Activated CD8-positive, alpha-beta memory T cell treated with anti-CD3 and anti-CD28 coated beads for 24 hours (primary cell): ENCODE results near the gene APOBEC3G.
"Not testable (repeated sequence)": the region's sequence is repeated elsewhere in the genome, so short reads cannot be mapped to it uniquely, and the experiment has no call there.

Experiments used
- DNase-seq: peaks from one replicate; pipeline ENCODE4 v3.0.0-alpha.2; 2020

The APOBEC3G gene

GRCh38 chr22:39068033-39068785, 8.9 kb upstream of the APOBEC3G start:
- no peak for DNase-seq

DNA sequence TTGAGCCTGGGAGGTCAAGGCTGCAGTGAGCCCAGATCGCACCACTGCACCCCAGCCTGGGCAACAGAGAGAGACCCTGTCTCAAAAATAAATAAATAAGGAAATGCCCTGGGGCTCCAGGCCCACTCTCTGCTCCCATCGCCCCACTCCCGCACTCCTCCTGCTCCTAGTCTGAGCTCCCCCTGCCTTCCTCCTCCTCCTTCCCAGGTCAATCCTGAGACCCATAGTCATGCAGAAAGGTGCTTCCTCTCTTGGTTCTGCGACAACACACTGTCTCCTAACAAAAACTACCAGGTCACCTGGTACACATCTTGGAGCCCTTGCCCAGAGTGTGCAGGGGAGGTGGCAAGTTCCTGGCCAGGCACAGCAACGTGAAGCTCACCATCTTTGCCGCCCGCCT, 6.9 kb upstream of the APOBEC3G start:
- no peak for DNase-seq

- DNase-seq, result not testable (repeated sequence)
Measured at GRCh38 chr22:39072581-39072981, 4.5 kb upstream of the APOBEC3G start.

- DNase-seq, result no peak
Measured at GRCh38 chr22:39073981-39074380, 3.1 kb upstream of the APOBEC3G start.

DNA sequence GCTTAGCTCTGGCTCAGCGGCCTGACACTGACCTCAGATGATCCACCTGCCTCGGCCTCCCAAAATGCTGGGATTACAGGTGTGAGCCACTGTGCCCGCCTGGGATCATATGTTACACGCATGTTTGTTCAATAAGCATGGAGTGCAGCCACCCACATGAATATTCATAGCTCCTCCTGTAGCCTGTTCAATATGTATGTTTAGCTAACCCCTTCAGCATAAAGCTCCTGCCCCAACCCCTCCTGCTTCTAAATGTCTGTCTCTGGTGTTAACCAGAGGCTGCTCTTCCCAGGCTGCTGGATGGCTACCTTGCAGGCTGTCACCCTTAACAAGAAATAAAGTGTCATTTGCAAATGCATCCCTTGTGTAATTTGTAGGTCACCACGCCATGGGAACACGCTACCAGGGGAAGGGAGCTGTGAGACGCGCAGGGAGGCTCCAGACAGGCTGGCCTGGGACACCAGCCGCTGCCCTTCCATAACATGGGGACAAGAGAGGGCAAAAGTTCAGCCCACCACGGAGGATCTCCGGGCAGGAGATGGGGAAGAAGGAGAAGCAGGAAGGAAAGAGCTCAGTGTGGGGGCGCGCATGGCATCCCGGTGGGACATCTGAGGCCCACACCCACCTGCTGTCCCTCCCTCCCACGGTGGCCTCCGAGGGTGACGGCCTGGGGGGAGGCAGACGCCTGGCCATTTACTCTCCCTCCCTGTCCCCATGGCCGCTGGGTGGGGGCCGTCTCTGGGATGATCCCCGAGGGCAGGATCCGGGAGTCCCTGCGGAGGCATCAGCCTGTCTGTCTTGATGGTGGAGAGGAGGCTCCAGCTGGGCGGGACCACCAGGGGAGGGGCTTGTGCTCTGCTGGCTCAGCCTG, 685 bp upstream of the APOBEC3G start:
- DNase-seq, result not testable (repeated sequence)

- not testable (repeated sequence) for DNase-seq
Measured at GRCh38 chr22:39077912-39078311, 837 bp downstream of the APOBEC3G start.

DNA sequence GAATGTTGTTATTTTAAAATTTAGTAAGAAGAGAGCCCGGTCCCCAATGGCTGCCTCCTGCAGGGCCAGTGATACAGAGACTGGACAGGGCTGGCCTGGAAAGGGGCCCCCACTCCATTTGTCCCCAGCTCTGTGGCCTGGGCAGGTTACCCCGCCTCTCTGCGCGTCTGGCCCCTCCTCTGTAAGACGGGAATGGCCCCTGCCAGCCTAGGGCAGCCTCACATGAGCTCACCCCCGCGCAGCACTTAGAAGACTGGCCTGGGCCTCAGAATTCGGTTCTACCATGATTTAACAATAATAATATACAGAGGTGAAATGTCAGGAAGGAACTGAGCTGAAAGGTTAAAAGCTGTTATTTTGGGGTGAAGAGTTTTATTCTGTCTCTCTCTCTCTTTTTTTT, 1.3 kb downstream of the APOBEC3G start:
- DNase-seq, result no peak

GRCh38 chr22:39079054-39079637, 2.1 kb downstream of the APOBEC3G start:
- not testable (repeated sequence) for DNase-seq

DNA sequence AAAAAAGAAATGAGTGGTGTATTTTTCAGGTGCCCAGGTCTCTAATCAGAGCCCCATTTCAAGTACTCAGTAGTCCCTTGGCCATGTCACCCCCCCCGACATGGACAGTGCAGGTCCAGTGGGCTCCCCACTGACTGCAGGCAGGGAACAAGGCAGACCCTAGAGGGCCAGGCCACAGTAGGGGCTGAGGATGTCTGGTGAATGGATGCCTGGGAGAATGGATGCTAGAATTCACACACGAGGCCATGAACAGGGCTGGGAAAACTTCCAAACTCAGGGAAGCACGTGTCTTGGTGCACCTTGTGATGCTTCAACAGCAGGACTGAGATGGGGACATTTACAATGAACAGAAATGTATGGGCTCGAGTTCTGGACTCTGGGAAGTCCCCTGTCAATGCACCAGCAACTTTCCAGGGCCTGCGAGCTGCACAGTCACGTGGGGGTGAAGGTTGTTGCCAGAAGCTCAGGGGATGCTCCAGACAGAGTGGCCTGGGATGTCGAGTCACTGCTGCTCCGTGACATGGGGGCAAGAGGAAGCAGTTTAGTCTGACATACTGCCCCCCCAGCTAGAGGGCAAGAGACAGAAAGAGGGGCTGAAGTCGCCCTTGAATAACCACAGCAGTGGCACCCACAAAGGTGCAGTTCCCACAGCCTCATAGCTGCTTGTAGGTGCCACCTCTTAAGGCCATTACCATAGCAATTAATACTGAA, 3.1 kb downstream of the APOBEC3G start:
- DNase-seq, result no peak

- DNase-seq, result no peak
Measured at GRCh38 chr22:39081016-39081415, 3.9 kb downstream of the APOBEC3G start.

DNA sequence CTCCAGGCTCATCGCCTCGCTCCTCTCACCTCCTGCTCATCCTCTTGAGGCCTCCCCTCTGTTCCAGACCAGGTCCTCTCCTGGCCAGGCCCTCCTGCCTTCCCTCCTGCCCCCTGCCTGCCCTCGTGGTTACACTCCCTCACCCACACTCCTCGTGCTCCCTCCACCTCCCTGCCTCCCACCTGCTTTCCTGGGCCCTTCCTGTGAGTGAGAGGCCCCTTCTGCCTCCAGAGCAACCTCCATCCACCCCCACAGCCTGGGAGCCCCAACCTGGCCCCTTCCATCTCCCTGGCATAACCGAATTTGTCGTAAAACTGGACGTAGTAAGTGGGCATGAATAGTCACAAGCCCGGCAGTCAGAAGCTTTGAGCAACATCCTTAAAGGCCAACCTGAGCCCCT, 4.5 kb downstream of the APOBEC3G start:
- no peak for DNase-seq

DNA sequence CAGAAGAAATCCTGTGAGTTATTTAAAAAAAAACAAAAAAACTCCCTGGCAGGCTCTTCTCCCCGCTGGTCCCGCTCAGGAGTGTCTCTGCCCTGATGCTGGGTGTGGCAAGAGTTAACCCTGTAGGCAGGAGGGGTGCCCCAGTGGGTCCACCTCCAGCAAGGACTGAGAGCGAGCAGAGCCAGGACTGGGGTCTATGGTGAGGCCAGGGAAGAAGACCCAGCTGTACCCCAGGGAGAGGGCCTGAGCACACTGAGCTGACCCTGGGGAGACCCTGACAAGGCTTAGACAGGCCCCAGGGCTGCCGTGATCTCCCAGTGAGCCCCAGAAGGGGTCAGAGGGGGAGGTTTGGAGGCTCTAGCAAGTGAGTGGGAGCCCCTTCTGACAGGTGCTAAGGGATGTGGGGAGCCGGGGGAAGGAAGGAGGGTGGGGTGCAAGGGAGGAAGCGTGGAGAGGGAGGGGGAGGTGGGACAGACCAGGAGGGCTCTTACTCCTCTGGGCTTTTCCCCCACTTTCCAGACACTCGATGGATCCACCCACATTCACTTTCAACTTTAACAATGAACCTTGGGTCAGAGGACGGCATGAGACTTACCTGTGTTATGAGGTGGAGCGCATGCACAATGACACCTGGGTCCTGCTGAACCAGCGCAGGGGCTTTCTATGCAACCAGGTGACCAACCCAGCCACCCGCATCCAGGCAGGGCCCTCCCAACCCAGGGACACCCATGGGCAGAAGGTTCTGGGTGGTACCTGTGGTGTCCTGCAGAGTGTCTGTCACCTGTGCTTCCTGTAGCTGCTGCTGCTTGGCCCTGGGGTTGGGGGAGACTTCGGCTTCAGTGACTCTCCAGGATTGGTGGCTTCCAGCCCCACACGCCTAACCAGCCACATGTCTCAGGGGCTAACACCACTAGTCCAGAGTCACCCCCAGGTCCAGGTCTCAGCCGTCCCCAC, 6.4 kb downstream of the APOBEC3G start:
- DNase-seq, result no peak

DNA sequence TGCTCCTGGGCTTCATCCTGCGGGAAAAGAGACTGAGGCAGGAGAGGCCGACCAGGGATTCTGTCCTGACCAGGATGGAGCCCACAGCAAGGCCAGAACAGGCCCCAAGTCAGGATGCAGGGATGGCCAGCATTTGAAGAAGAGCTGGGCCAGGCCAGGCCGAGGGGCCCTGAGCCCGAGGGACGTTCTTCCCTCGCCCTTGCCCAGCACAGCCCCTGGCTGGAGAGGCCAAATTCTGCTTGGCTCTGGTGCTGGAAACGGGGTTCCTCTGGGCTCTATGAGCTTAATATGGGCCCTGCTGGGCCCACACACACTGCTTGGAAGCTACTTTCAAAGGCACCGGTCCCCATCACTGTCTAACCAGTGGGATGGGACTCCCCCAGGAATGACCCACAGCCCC, 7.6 kb downstream of the APOBEC3G start:
- no peak for DNase-seq

DNA sequence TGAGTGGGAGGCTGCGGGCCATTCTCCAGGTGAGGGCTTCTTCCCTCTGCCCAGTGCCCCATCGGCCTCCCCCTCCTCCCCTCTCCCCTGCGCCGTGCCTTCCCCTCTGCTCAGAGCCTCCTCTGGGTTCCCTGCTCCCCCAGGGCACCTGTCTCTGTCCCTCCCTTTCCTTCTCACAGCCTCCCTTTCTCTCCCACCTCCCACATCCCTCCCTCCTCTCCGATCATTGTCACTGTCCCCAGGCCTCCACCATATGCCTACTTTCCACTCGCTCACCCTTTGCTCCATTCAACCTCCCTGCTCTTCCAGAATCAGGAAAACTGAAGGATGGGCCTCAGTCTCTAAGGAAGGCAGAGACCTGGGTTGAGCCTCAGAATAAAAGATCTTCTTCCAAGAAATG, 10.0 kb downstream of the APOBEC3G start:
- DNase-seq, result no peak

- DNase-seq, result no peak
Measured at GRCh38 chr22:39087881-39088684, 11.0 kb downstream of the APOBEC3G start.

GRCh38 chr22:39088685-39089032, 11.6 kb downstream of the APOBEC3G start:
- DNase-seq, result no peak

DNA sequence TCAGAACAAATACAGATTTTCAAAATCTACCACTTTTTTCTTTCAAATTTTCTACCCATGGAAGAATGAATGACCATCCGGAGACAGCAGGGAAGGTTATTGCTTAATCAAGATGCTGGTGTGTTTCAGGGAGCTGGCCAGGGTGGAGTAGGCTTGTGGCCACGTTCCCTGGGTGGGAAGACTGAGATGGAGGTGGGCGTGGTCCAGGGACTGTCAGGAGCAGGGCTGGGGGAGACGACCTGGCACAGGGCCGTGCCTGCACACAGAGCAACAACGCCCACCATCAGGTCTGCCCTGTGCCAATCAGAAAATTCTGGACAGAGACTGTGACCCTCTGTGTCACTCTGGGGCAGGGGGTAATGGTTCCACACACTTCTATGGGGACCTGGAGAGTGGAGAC, 12.9 kb downstream of the APOBEC3G start:
- no peak for DNase-seq

DNA sequence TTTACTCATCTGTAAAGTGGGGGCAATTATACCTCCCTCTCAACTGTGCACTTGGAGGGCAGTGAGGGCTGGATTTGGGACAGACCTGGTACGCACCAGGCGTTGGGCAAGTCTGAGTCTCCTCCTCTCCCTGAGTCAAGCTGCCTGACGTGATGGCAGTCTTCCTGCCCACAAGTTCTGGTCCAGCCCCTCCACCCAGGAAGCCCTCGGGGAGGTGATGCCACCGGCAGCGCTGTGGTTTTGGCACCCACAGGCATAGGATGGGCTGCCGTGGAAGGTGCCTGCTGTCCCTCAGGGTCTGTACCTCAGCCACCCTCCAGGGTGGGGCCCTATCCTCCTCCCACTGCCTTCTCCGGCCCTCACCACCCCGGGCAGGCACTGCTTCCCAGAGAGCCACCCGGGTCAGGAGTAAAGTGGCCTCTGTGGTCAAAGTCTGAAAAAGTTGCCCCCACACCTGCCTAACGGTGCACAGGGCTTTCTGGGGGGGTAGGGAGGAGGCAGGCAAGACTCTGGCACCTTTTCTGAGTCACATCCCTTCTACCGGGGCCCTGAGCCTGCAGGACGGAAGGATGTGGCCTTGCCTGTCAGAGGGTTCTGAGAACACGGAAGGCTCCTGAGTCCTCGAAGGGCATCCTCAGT, 13.5 kb downstream of the APOBEC3G start:
- DNase-seq, result peak; percentile 92

- no peak for DNase-seq
Measured at GRCh38 chr22:39091126-39092081, 14.3 kb downstream of the APOBEC3G start.
